ENCODE measurements around the gene UNC13A. TPM values are rescaled to one million over a fixed set of nuclear protein-coding genes. Genes with fewer than 3 reads are reported as not detected.

UNC13A gene
- total RNA-seq, 1 experiment from 2014 or later: 41.1 TPM

DNA sequence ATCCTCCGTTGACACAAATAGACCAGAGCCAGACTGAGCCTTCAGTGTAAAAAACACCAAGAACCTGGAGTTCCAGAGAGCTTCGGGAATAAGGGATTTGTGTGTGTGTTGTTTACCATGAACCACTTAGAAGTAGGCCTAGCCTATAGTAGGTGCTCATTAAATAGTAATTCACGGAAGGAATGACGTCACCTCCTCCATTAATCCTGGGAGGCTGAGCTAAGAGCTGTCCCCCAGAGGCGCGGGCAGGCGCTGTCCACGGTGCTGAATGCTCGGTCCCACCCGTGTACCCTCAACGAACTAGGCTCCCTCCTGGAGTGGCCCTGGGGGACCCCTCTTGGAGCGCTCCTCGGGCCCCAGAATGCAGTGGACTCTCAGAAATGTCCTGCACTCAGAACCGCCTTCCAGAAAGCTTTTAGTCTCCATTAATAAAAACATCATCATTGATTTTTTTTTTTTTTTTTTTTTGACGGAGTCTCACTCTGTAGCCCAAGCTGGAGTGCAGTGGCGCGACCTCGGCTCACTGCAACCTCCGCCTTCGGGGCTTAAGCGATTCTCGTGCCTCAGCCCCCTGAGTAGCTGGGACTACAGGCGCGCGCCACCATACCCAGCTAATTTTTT lies 6.5 kb downstream of the UNC13A start (continued):
- TF ChIP-seq, protein P1, sequence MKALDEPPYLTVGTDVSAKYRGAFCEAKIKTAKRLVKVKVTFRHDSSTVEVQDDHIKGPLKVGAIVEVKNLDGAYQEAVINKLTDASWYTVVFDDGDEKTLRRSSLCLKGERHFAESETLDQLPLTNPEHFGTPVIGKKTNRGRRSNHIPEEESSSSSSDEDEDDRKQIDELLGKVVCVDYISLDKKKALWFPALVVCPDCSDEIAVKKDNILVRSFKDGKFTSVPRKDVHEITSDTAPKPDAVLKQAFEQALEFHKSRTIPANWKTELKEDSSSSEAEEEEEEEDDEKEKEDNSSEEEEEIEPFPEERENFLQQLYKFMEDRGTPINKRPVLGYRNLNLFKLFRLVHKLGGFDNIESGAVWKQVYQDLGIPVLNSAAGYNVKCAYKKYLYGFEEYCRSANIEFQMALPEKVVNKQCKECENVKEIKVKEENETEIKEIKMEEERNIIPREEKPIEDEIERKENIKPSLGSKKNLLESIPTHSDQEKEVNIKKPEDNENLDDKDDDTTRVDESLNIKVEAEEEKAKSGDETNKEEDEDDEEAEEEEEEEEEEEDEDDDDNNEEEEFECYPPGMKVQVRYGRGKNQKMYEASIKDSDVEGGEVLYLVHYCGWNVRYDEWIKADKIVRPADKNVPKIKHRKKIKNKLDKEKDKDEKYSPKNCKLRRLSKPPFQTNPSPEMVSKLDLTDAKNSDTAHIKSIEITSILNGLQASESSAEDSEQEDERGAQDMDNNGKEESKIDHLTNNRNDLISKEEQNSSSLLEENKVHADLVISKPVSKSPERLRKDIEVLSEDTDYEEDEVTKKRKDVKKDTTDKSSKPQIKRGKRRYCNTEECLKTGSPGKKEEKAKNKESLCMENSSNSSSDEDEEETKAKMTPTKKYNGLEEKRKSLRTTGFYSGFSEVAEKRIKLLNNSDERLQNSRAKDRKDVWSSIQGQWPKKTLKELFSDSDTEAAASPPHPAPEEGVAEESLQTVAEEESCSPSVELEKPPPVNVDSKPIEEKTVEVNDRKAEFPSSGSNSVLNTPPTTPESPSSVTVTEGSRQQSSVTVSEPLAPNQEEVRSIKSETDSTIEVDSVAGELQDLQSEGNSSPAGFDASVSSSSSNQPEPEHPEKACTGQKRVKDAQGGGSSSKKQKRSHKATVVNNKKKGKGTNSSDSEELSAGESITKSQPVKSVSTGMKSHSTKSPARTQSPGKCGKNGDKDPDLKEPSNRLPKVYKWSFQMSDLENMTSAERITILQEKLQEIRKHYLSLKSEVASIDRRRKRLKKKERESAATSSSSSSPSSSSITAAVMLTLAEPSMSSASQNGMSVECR (CRISPR knock-in tag; IDR thresholded peaks at IDR 0.05; ENCODE audit: borderline replicate concordance): peak; percentile 83; the same call in 1 of the 2 replicates
- TF ChIP-seq, protein P2, sequence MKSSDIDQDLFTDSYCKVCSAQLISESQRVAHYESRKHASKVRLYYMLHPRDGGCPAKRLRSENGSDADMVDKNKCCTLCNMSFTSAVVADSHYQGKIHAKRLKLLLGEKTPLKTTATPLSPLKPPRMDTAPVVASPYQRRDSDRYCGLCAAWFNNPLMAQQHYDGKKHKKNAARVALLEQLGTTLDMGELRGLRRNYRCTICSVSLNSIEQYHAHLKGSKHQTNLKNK (CRISPR knock-in tag; IDR thresholded peaks at IDR 0.05): no peak
- no peak for TF ChIP-seq TCF7 (CRISPR knock-in tag; IDR thresholded peaks at IDR 0.05; ENCODE audit: low read depth)
- TF ChIP-seq ZBTB21 (CRISPR knock-in tag; IDR thresholded peaks at IDR 0.05; ENCODE audit: borderline replicate concordance): no peak
- no peak for TF ChIP-seq RELA (CRISPR knock-in tag; IDR thresholded peaks at IDR 0.05; ENCODE audit: borderline replicate concordance)
- TF ChIP-seq, protein P3, sequence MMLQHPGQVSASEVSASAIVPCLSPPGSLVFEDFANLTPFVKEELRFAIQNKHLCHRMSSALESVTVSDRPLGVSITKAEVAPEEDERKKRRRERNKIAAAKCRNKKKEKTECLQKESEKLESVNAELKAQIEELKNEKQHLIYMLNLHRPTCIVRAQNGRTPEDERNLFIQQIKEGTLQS (CRISPR knock-in tag; conservative IDR thresholded peaks at IDR 0.05): no peak
- no peak for TF ChIP-seq JAZF1 (CRISPR knock-in tag; IDR thresholded peaks at IDR 0.05)
- TF ChIP-seq OVOL2 (CRISPR knock-in tag; IDR thresholded peaks at IDR 0.05; ENCODE audit: borderline replicate concordance): no peak
- TF ChIP-seq TP53 (CRISPR knock-in tag; IDR thresholded peaks at IDR 0.05): 0 out of 2 replicates have a peak, but pooled peaks have one; percentile 41
- TF ChIP-seq KAT7 (CRISPR knock-in tag; IDR thresholded peaks at IDR 0.05; ENCODE audit: borderline replicate concordance): 0 out of 2 replicates have a peak, but pooled peaks have one; percentile 28
- no peak for TF ChIP-seq NFE2L1 (CRISPR knock-in tag; IDR thresholded peaks at IDR 0.05)
- no peak for TF ChIP-seq SOX15 (CRISPR knock-in tag; IDR thresholded peaks at IDR 0.05)
- TF ChIP-seq FOXJ3 (CRISPR knock-in tag; IDR thresholded peaks at IDR 0.05; ENCODE audit: borderline replicate concordance): no peak
- TF ChIP-seq, protein P4, sequence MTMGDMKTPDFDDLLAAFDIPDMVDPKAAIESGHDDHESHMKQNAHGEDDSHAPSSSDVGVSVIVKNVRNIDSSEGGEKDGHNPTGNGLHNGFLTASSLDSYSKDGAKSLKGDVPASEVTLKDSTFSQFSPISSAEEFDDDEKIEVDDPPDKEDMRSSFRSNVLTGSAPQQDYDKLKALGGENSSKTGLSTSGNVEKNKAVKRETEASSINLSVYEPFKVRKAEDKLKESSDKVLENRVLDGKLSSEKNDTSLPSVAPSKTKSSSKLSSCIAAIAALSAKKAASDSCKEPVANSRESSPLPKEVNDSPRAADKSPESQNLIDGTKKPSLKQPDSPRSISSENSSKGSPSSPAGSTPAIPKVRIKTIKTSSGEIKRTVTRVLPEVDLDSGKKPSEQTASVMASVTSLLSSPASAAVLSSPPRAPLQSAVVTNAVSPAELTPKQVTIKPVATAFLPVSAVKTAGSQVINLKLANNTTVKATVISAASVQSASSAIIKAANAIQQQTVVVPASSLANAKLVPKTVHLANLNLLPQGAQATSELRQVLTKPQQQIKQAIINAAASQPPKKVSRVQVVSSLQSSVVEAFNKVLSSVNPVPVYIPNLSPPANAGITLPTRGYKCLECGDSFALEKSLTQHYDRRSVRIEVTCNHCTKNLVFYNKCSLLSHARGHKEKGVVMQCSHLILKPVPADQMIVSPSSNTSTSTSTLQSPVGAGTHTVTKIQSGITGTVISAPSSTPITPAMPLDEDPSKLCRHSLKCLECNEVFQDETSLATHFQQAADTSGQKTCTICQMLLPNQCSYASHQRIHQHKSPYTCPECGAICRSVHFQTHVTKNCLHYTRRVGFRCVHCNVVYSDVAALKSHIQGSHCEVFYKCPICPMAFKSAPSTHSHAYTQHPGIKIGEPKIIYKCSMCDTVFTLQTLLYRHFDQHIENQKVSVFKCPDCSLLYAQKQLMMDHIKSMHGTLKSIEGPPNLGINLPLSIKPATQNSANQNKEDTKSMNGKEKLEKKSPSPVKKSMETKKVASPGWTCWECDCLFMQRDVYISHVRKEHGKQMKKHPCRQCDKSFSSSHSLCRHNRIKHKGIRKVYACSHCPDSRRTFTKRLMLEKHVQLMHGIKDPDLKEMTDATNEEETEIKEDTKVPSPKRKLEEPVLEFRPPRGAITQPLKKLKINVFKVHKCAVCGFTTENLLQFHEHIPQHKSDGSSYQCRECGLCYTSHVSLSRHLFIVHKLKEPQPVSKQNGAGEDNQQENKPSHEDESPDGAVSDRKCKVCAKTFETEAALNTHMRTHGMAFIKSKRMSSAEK (CRISPR knock-in tag; IDR thresholded peaks at IDR 0.05; ENCODE audit: borderline replicate concordance): no peak
- TF ChIP-seq, protein P5, sequence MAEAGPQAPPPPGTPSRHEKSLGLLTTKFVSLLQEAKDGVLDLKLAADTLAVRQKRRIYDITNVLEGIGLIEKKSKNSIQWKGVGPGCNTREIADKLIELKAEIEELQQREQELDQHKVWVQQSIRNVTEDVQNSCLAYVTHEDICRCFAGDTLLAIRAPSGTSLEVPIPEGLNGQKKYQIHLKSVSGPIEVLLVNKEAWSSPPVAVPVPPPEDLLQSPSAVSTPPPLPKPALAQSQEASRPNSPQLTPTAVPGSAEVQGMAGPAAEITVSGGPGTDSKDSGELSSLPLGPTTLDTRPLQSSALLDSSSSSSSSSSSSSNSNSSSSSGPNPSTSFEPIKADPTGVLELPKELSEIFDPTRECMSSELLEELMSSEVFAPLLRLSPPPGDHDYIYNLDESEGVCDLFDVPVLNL (CRISPR knock-in tag; IDR thresholded peaks at IDR 0.05; ENCODE audit: borderline replicate concordance, low read depth): no peak
- TF ChIP-seq, protein P6, sequence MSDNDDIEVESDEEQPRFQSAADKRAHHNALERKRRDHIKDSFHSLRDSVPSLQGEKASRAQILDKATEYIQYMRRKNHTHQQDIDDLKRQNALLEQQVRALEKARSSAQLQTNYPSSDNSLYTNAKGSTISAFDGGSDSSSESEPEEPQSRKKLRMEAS (CRISPR knock-in tag; IDR thresholded peaks at IDR 0.05): peak; percentile 34; the same call in 1 of the 2 replicates
- no peak for TF ChIP-seq NR1H2 (CRISPR knock-in tag; IDR thresholded peaks at IDR 0.05)
- peak; percentile 86; the same call in 1 of the 2 replicates for TF ChIP-seq JUN (CRISPR knock-in tag; IDR thresholded peaks at IDR 0.05)
- no peak for TF ChIP-seq RORB (CRISPR knock-in tag; IDR thresholded peaks at IDR 0.05)
- TF ChIP-seq GABPB1 (CRISPR knock-in tag; IDR thresholded peaks at IDR 0.05): no peak
- TF ChIP-seq, protein P7, sequence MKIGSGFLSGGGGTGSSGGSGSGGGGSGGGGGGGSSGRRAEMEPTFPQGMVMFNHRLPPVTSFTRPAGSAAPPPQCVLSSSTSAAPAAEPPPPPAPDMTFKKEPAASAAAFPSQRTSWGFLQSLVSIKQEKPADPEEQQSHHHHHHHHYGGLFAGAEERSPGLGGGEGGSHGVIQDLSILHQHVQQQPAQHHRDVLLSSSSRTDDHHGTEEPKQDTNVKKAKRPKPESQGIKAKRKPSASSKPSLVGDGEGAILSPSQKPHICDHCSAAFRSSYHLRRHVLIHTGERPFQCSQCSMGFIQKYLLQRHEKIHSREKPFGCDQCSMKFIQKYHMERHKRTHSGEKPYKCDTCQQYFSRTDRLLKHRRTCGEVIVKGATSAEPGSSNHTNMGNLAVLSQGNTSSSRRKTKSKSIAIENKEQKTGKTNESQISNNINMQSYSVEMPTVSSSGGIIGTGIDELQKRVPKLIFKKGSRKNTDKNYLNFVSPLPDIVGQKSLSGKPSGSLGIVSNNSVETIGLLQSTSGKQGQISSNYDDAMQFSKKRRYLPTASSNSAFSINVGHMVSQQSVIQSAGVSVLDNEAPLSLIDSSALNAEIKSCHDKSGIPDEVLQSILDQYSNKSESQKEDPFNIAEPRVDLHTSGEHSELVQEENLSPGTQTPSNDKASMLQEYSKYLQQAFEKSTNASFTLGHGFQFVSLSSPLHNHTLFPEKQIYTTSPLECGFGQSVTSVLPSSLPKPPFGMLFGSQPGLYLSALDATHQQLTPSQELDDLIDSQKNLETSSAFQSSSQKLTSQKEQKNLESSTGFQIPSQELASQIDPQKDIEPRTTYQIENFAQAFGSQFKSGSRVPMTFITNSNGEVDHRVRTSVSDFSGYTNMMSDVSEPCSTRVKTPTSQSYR (CRISPR knock-in tag; IDR thresholded peaks at IDR 0.05): 0 out of 2 replicates have a peak, but pooled peaks have one; percentile 42
- 0 out of 2 replicates have a peak, but pooled peaks have one; percentile 31 for TF ChIP-seq CREM (CRISPR knock-in tag; IDR thresholded peaks at IDR 0.05)
- TF ChIP-seq GRHL2 (CRISPR knock-in tag; IDR thresholded peaks at IDR 0.05; ENCODE audit: insufficient replicate concordance, severe bottlenecking): no peak
- TF ChIP-seq, protein P8, sequence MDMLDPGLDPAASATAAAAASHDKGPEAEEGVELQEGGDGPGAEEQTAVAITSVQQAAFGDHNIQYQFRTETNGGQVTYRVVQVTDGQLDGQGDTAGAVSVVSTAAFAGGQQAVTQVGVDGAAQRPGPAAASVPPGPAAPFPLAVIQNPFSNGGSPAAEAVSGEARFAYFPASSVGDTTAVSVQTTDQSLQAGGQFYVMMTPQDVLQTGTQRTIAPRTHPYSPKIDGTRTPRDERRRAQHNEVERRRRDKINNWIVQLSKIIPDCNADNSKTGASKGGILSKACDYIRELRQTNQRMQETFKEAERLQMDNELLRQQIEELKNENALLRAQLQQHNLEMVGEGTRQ (CRISPR knock-in tag; IDR thresholded peaks at IDR 0.05): no peak
- no peak for TF ChIP-seq ZNF671 (CRISPR knock-in tag; IDR thresholded peaks at IDR 0.05)

Measured in WTC11 (cell line).